Measurements from ENCODE around the gene USP15. TPM values are rescaled to one million over a fixed set of nuclear protein-coding genes. Genes with fewer than 3 reads are reported as not detected.

USP15 gene
- total and polyA plus RNA-seq, 2 experiments from 2014 or later: 48.3 to 54.4 TPM

DNA sequence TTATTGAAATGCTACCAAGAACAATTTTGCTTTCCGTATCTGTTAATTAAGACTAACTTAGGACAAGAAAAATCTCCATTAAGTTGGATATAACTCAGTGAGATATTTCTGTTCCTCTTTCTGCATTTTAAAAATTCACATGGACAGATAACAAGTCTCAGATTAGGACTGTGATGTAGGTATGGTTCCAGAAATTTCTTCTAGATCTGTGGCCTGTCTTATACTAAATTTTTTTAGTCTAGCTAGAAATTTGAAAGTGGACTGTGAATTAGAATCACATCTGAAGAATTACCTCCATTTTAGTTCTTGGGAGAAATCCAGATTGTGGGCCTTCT lies 41.6 kb downstream of the USP15 start:
- DNase-seq: no peak
- WGBS, 2 experiments (ENCODE audit: low coverage in 1 of 2, low lambda C conversion rate in 2 of 2, missing lambda C conversion rate in 2 of 2): 45 to 51% methylated on average over 1 of the region's 1 CpG

DNA sequence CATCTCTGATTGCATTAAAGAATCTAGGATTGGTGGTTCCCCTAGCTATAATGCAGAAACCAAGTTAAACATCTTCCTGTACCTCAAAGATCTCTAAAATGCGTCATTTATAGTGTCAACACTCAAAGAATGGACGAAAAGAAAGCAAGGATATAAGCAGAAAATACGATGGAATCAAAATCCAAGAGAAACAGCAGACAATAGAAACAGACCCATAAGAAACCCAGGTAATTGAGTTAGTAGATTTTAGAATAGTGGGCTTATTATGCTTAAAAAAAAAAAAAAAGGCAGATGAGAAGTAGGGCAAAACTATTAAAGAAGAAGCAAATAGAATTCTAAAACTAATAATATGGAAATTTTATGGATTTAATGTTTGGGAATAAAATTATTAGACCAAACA lies 44.4 kb downstream of the USP15 start:
- Histone ChIP-seq H3K79me2 (ENCODE audit: insufficient read depth) (peaks cover 100% of the 10 kb centered on the region), H3K4me1 (ENCODE audit: insufficient read depth) (no peaks in the 10 kb centered on the region), H2AFZ (no peak overlapping the region), H3K4me3 (no peak overlapping the region), H3K27me3 (replicated peaks; ENCODE audit: insufficient read depth) (no peaks in the 10 kb centered on the region), H3K9ac (no peak overlapping the region), H3K4me2 (ENCODE audit: unreplicated experiment) (no peak overlapping the region), H3K9me3 (ENCODE audit: low read depth) (no peaks in the 10 kb centered on the region), H3K9me2 (ENCODE audit: insufficient read depth) (no peaks in the 10 kb centered on the region), H3F3A (ENCODE audit: insufficient read depth) (no peaks in the 10 kb centered on the region), H4K20me1 (ENCODE audit: insufficient read depth) (peaks cover 4% of the 10 kb centered on the region; the same call in 1 of the 2 replicates), H3K27ac (no peak overlapping the region), H3K36me3 (ENCODE audit: low read depth) (peaks cover 50% of the 10 kb centered on the region)
- in situ Hi-C loops (cut with MboI): no loop called here
- 95 to 96% methylated on average over 3 of the region's 3 CpGs for WGBS, 2 experiments (ENCODE audit: low coverage in 1 of 2, low lambda C conversion rate in 2 of 2, missing lambda C conversion rate in 2 of 2)
- TF ChIP-seq EZH2phosphoT487 (IDR thresholded peaks at IDR 0.05; ENCODE audit: insufficient read depth, low read depth): no peak
- no peak for TF ChIP-seq EZH2 (IDR thresholded peaks at IDR 0.05; ENCODE audit: insufficient read depth, poor library complexity, severe bottlenecking)
- no peak for DNase-seq

More for the DNA sequence above, 41.6 kb downstream of the USP15 start:
- TF ChIP-seq EZH2 (IDR thresholded peaks at IDR 0.05; ENCODE audit: insufficient read depth, poor library complexity, severe bottlenecking) (no peak), EZH2phosphoT487 (IDR thresholded peaks at IDR 0.05; ENCODE audit: insufficient read depth, low read depth) (no peak)
- no peak overlapping the region for H3K9ac ChIP-seq
- no peak overlapping the region for H3K27ac ChIP-seq
- no peak overlapping the region for H3K4me2 ChIP-seq (ENCODE audit: unreplicated experiment)
- H3K9me2 ChIP-seq (ENCODE audit: insufficient read depth): no peaks in the 10 kb centered on the region
- no peaks in the 10 kb centered on the region for H3K4me1 ChIP-seq (ENCODE audit: insufficient read depth)
- no peak overlapping the region for H3K4me3 ChIP-seq
- peaks cover 98% of the 10 kb centered on the region for H3K79me2 ChIP-seq (ENCODE audit: insufficient read depth)
- in situ Hi-C loops (cut with MboI): no loop called here
- peaks cover 40% of the 10 kb centered on the region for H3K36me3 ChIP-seq (ENCODE audit: low read depth)
- H3K9me3 ChIP-seq (ENCODE audit: low read depth): no peaks in the 10 kb centered on the region
- no peaks in the 10 kb centered on the region for H3K27me3 ChIP-seq (replicated peaks; ENCODE audit: insufficient read depth)
- H4K20me1 ChIP-seq (ENCODE audit: insufficient read depth): peaks cover 4% of the 10 kb centered on the region; the same call in 1 of the 2 replicates
- H2AFZ ChIP-seq: no peak overlapping the region
- no peaks in the 10 kb centered on the region for H3F3A ChIP-seq (ENCODE audit: insufficient read depth)

DNA sequence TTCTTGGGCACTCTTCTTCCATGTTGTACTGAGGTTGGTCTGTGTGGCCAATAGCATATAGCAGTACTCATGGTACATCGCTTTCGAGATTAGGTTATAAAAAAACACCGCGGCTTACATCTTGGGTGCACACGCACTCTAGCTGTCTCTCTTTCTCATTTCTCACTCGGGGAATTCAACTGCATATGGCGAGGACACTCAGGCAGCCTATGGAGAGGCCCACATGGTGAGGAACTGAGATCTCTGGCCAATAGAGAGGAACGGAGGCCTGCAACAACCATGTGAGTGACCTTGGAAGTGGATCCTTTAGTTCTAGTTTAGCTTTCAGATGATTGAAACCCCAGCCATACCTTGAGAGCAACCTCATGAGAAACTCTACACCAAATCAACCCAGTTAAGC lies 45.6 kb downstream of the USP15 start:
- no peaks in the 10 kb centered on the region for H3K4me1 ChIP-seq (ENCODE audit: insufficient read depth)
- peaks cover 45% of the 10 kb centered on the region for H3K36me3 ChIP-seq (ENCODE audit: low read depth)
- in situ Hi-C loops (cut with MboI): no loop called here
- no peaks in the 10 kb centered on the region for H4K20me1 ChIP-seq (ENCODE audit: insufficient read depth)
- H3K9me3 ChIP-seq (ENCODE audit: low read depth): no peaks in the 10 kb centered on the region
- H3K79me2 ChIP-seq (ENCODE audit: insufficient read depth): peaks cover 100% of the 10 kb centered on the region
- WGBS, 2 experiments (ENCODE audit: low coverage in 1 of 2, low lambda C conversion rate in 2 of 2, missing lambda C conversion rate in 2 of 2): 97% methylated on average over 8 of the region's 8 CpGs
- no peak for TF ChIP-seq EZH2 (IDR thresholded peaks at IDR 0.05; ENCODE audit: insufficient read depth, poor library complexity, severe bottlenecking)
- no peak for TF ChIP-seq EZH2phosphoT487 (IDR thresholded peaks at IDR 0.05; ENCODE audit: insufficient read depth, low read depth)
- H3F3A ChIP-seq (ENCODE audit: insufficient read depth): no peaks in the 10 kb centered on the region
- no peak overlapping the region for H3K4me2 ChIP-seq (ENCODE audit: unreplicated experiment)
- H3K27me3 ChIP-seq (replicated peaks; ENCODE audit: insufficient read depth): no peaks in the 10 kb centered on the region
- H2AFZ ChIP-seq: no peak overlapping the region
- no peak overlapping the region for H3K9ac ChIP-seq
- no peaks in the 10 kb centered on the region for H3K9me2 ChIP-seq (ENCODE audit: insufficient read depth)
- H3K4me3 ChIP-seq: no peak overlapping the region
- H3K27ac ChIP-seq: no peak overlapping the region
- DNase-seq: no peak

- Histone ChIP-seq H3F3A (ENCODE audit: insufficient read depth) (no peaks in the 10 kb centered on the region), H2AFZ (no peak overlapping the region), H3K9me3 (ENCODE audit: low read depth) (no peaks in the 10 kb centered on the region), H3K27me3 (replicated peaks; ENCODE audit: insufficient read depth) (no peaks in the 10 kb centered on the region), H3K36me3 (ENCODE audit: low read depth) (peaks cover 45% of the 10 kb centered on the region), H3K9me2 (ENCODE audit: insufficient read depth) (no peaks in the 10 kb centered on the region), H4K20me1 (ENCODE audit: insufficient read depth) (no peaks in the 10 kb centered on the region), H3K9ac (no peak overlapping the region), H3K4me1 (ENCODE audit: insufficient read depth) (no peaks in the 10 kb centered on the region), H3K27ac (no peak overlapping the region), H3K4me2 (ENCODE audit: unreplicated experiment) (no peak overlapping the region), H3K79me2 (ENCODE audit: insufficient read depth) (peaks cover 100% of the 10 kb centered on the region), H3K4me3 (no peak overlapping the region)
- TF ChIP-seq EZH2 (IDR thresholded peaks at IDR 0.05; ENCODE audit: insufficient read depth, poor library complexity, severe bottlenecking): no peak
- no peak for TF ChIP-seq EZH2phosphoT487 (IDR thresholded peaks at IDR 0.05; ENCODE audit: insufficient read depth, low read depth)
- WGBS, 2 experiments (ENCODE audit: low coverage in 1 of 2, low lambda C conversion rate in 2 of 2, missing lambda C conversion rate in 2 of 2): 97 to 99% methylated on average over 7 of the region's 7 CpGs
- no peak for DNase-seq
- in situ Hi-C loops (cut with MboI): no loop called here
Measured at GRCh38 chr12:62306569-62307530, 46.6 kb downstream of the USP15 start.
